Measurements from ENCODE around the gene EXTL1. TPM values are rescaled to one million over a fixed set of nuclear protein-coding genes. Genes with fewer than 3 reads are reported as not detected.

Gene EXTL1
- total RNA-seq, 2 donors from 2014 or later = 3.3 to 3.7 TPM

- Histone ChIP-seq H3K36me3 (ENCODE audit: control insufficient read depth, insufficient read depth, low read length) (no peaks in the 10 kb centered on the region), H3K27ac (ENCODE audit: low read depth, low read length) (no peak overlapping the region), H3K27me3 (ENCODE audit: control insufficient read depth, insufficient read depth, low read length, poor library complexity, severe bottlenecking) (peaks cover 14% of the 10 kb centered on the region), H3K4me1 (ENCODE audit: control insufficient read depth, insufficient read depth, low read length) (no peaks in the 10 kb centered on the region), H3K9me3 (ENCODE audit: control insufficient read depth, low read length) (no peaks in the 10 kb centered on the region), H3K9ac (ENCODE audit: extremely low read depth, low read length, poor library complexity, severe bottlenecking) (no peak overlapping the region), H3K4me3 (ENCODE audit: low read length) (no peak overlapping the region)
- WGBS, 2 experiments (ENCODE audit: insufficient coverage in 1 of 2, insufficient read length in 1 of 2) = 62 to 65% methylated on average over 11 to 15 of the region's 16 CpGs
- Mint-ChIP-seq H3K4me3 (no peak overlapping the region), H3K9me3 (no peaks in the 10 kb centered on the region), H3K27me3 (ENCODE audit: insufficient read depth) (peaks cover 33% of the 10 kb centered on the region), H3K36me3 (ENCODE audit: low read depth) (no peaks in the 10 kb centered on the region), H3K27ac (no peak overlapping the region), H3K4me1 (peaks cover 2% of the 10 kb centered on the region)
- peak; percentile 37 for TF ChIP-seq CTCF (conservative IDR thresholded peaks at IDR 0.05)
- DNase-seq = peak; percentile 70
These were observed 32.4 kb downstream of the EXTL1 start for GRCh38 chr1:26053718-26054560.

GRCh38 chr1:26055041-26055440, 33.5 kb downstream of the EXTL1 start:
- 86 to 94% methylated on average over 2 of the region's 2 CpGs for WGBS, 2 experiments (ENCODE audit: insufficient coverage in 1 of 2, insufficient read length in 1 of 2)
- Mint-ChIP-seq H3K27ac (no peak overlapping the region), H3K9me3 (no peaks in the 10 kb centered on the region), H3K4me1 (peaks cover 2% of the 10 kb centered on the region), H3K4me3 (no peak overlapping the region), H3K36me3 (ENCODE audit: low read depth) (no peaks in the 10 kb centered on the region), H3K27me3 (ENCODE audit: insufficient read depth) (peaks cover 28% of the 10 kb centered on the region)
- Histone ChIP-seq H3K27me3 (ENCODE audit: control insufficient read depth, insufficient read depth, low read length, poor library complexity, severe bottlenecking) (peaks cover 4% of the 10 kb centered on the region), H3K9me3 (ENCODE audit: control insufficient read depth, low read length) (no peaks in the 10 kb centered on the region), H3K4me3 (ENCODE audit: low read length) (no peak overlapping the region), H3K9ac (ENCODE audit: extremely low read depth, low read length, poor library complexity, severe bottlenecking) (no peak overlapping the region), H3K27ac (ENCODE audit: low read depth, low read length) (no peak overlapping the region), H3K36me3 (ENCODE audit: control insufficient read depth, insufficient read depth, low read length) (no peaks in the 10 kb centered on the region), H3K4me1 (ENCODE audit: control insufficient read depth, insufficient read depth, low read length) (no peaks in the 10 kb centered on the region)
- no peak for DNase-seq
- TF ChIP-seq CTCF (conservative IDR thresholded peaks at IDR 0.05) = no peak

GRCh38 chr1:26057189-26057588, 35.6 kb downstream of the EXTL1 start:
- Histone ChIP-seq H3K27ac (ENCODE audit: low read depth, low read length) (no peak overlapping the region), H3K9me3 (ENCODE audit: control insufficient read depth, low read length) (no peaks in the 10 kb centered on the region), H3K9ac (ENCODE audit: extremely low read depth, low read length, poor library complexity, severe bottlenecking) (no peak overlapping the region), H3K36me3 (ENCODE audit: control insufficient read depth, insufficient read depth, low read length) (no peaks in the 10 kb centered on the region), H3K27me3 (ENCODE audit: control insufficient read depth, insufficient read depth, low read length, poor library complexity, severe bottlenecking) (no peaks in the 10 kb centered on the region), H3K4me1 (ENCODE audit: control insufficient read depth, insufficient read depth, low read length) (no peaks in the 10 kb centered on the region), H3K4me3 (ENCODE audit: low read length) (no peak overlapping the region)
- no peak for DNase-seq
- H3K9me3 Mint-ChIP-seq = no peaks in the 10 kb centered on the region
- H3K27ac Mint-ChIP-seq = no peak overlapping the region
- H3K4me3 Mint-ChIP-seq = no peak overlapping the region
- TF ChIP-seq CTCF (conservative IDR thresholded peaks at IDR 0.05) = no peak
- H3K4me1 Mint-ChIP-seq = peaks cover 7% of the 10 kb centered on the region
- 88% methylated on average over 2 of the region's 2 CpGs; no CpG with 5 or more reads in 1 of the 2 experiments for WGBS, 2 experiments (ENCODE audit: insufficient coverage in 1 of 2, insufficient read length in 1 of 2)
- H3K36me3 Mint-ChIP-seq (ENCODE audit: low read depth) = no peaks in the 10 kb centered on the region
- peaks cover 25% of the 10 kb centered on the region for H3K27me3 Mint-ChIP-seq (ENCODE audit: insufficient read depth)

Measured in endodermal cell (in vitro differentiated cells).